ENCODE results near the gene STK35. TPM values are rescaled to one million over a fixed set of nuclear protein-coding genes. Genes with fewer than 3 reads are reported as not detected.

The STK35 gene
- total and polyA plus RNA-seq, 2 of the 8 experiments (the other 6 are each of a cell fraction or from before 2014, with no cell fraction given): 24.9 to 45.0 TPM

DNA sequence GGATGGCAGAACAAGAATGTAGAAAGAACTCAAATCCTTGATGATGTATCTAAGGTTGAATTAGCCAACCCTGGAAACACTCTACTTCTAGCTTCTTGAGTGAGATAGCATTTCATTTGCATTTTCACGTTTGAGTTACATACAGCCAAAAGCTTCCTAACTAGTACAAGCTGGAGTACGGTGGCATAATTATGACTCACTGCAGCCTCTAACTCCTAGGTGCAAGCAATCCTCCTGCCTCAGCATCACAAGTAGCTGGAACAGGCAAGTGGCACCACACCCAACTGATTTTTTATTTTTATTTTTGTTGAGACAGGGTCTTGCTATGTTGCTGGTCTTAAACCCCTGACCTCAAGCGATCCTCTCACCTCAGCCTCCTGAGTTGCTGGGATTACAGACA lies 36.5 kb upstream of the STK35 start:
- Histone ChIP-seq H3K79me2 (ENCODE audit: control insufficient read depth in 1 of 2, insufficient read depth in 2 of 2, low read length in 2 of 2) (no peaks in the 10 kb centered on the region), H3K9ac (replicated peaks in 1 of 4; ENCODE audit: extremely low read depth in 1 of 4, low read depth in 3 of 4, low read length in 3 of 4) (no peak overlapping the region), H3K4me1 (replicated peaks in 1 of 4; ENCODE audit: control insufficient read depth in 3 of 4, insufficient read depth in 4 of 4, low read length in 3 of 4) (no peaks in the 10 kb centered on the region), H3K4ac (replicated peaks; ENCODE audit: insufficient read length, low read depth, low read length) (no peak overlapping the region), H3K27ac (ENCODE audit: low read depth, low read length) (no peak overlapping the region), H2AK5ac (ENCODE audit: low read depth, low read length) (no peak overlapping the region), H2AFZ (ENCODE audit: low read length) (no peak overlapping the region), H3K27me3 (replicated peaks in 1 of 4; ENCODE audit: control insufficient read depth in 3 of 4, extremely low read depth in 1 of 4, insufficient read depth in 3 of 4, low read length in 3 of 4) (no peaks in the 10 kb centered on the region), H2BK5ac (ENCODE audit: low read depth, low read length) (no peak overlapping the region), H4K5ac (ENCODE audit: insufficient read length, low read depth, low read length) (no peak overlapping the region), H3K9me3 (ENCODE audit: insufficient read depth in 2 of 2, low read depth in 1 of 2, low read length in 1 of 2) (no peaks in the 10 kb centered on the region), H3K56ac (replicated peaks; ENCODE audit: insufficient read length, low read depth, low read length) (no peak overlapping the region), H3K4me2 (ENCODE audit: insufficient read depth in 1 of 2, low read depth in 2 of 2, low read length in 2 of 2) (no peak overlapping the region), H2BK20ac (ENCODE audit: low read length) (no peak overlapping the region), H3K18ac (ENCODE audit: extremely low read depth, low read length) (no peak overlapping the region), H2BK15ac (ENCODE audit: low read length) (no peak overlapping the region), H2BK120ac (replicated peaks; ENCODE audit: low read depth, low read length) (no peak overlapping the region), H4K91ac (replicated peaks; ENCODE audit: insufficient read length, low read length) (no peak overlapping the region), H3K36me3 (ENCODE audit: control insufficient read depth in 2 of 4, insufficient read depth in 4 of 4, low read length in 3 of 4) (no peaks in the 10 kb centered on the region), H3K4me3 (ENCODE audit: extremely low read depth in 1 of 4, insufficient read depth in 2 of 4, low read depth in 3 of 4, low read length in 4 of 4) (no peak overlapping the region), H4K8ac (ENCODE audit: extremely low read depth, insufficient read depth, low read length) (no peak overlapping the region), H2BK12ac (ENCODE audit: low read depth, low read length) (no peak overlapping the region), H4K20me1 (replicated peaks in 1 of 2; ENCODE audit: control insufficient read depth in 1 of 2, insufficient read depth in 2 of 2, low read length in 2 of 2) (no peaks in the 10 kb centered on the region), H3K23me2 (ENCODE audit: low read depth, low read length) (no peaks in the 10 kb centered on the region; the same call in 1 of the 2 replicates), H3K23ac (ENCODE audit: insufficient read length) (no peak overlapping the region), H3K79me1 (ENCODE audit: low read depth, low read length) (no peaks in the 10 kb centered on the region), H3K14ac (ENCODE audit: insufficient read length) (no peak overlapping the region)
- CTCF ChIA-PET (ENCODE audit: partially characterized antibody): interaction anchor here (0.6 to 1.3 kb wide), 2 partner anchors 13 to 561 kb away, joined by 3 read pairs; no protein-coding TSS in a partner anchor
- 76% methylated on average over 3 of the region's 3 CpGs; no CpG with 5 or more reads in 1 of the 2 experiments for WGBS, 2 experiments (ENCODE audit: extremely low coverage in 1 of 2, insufficient coverage in 1 of 2, insufficient read length in 1 of 2, insufficient replicate concordance in 2 of 2, low coverage in 1 of 2, low lambda C conversion rate in 2 of 2, missing lambda C conversion rate in 1 of 2)
- DNase-seq (ENCODE audit: low read depth in 1 of 2, low spot score in 2 of 2) (no peak), FAIRE-seq (no peak)
- TF ChIP-seq CBX8 (IDR thresholded peaks at IDR 0.05; ENCODE audit: borderline replicate concordance, low read depth, low read length): no peak
- no peak for TF ChIP-seq HDAC2 (IDR thresholded peaks at IDR 0.05; ENCODE audit: borderline replicate concordance in 1 of 2, low read depth in 2 of 2, low read length in 2 of 2)
- no peak for TF ChIP-seq ATF2 (IDR thresholded peaks at IDR 0.05; ENCODE audit: low read length)
- TF ChIP-seq BACH1 (IDR thresholded peaks at IDR 0.05; ENCODE audit: low read length): no peak
- no peak for TF ChIP-seq SRF (IDR thresholded peaks at IDR 0.05; ENCODE audit: low read depth, low read length)
- no peak for TF ChIP-seq GABPA (IDR thresholded peaks at IDR 0.05; ENCODE audit: borderline replicate concordance, insufficient read depth, low read length)
- no peak for TF ChIP-seq CREB1 (IDR thresholded peaks at IDR 0.05)
- no peak for TF ChIP-seq RXRA (IDR thresholded peaks at IDR 0.05; ENCODE audit: insufficient read depth, low read depth, low read length)
- POLR2A ChIA-PET (ENCODE audit: partially characterized antibody): no interaction called here
